ENCODE data around the gene SDR9C7. TPM values are rescaled to one million over a fixed set of nuclear protein-coding genes. Genes with fewer than 3 reads are reported as not detected.

SDR9C7 gene
- total RNA-seq, 2 donors from 2014 or later = not detected

DNA sequence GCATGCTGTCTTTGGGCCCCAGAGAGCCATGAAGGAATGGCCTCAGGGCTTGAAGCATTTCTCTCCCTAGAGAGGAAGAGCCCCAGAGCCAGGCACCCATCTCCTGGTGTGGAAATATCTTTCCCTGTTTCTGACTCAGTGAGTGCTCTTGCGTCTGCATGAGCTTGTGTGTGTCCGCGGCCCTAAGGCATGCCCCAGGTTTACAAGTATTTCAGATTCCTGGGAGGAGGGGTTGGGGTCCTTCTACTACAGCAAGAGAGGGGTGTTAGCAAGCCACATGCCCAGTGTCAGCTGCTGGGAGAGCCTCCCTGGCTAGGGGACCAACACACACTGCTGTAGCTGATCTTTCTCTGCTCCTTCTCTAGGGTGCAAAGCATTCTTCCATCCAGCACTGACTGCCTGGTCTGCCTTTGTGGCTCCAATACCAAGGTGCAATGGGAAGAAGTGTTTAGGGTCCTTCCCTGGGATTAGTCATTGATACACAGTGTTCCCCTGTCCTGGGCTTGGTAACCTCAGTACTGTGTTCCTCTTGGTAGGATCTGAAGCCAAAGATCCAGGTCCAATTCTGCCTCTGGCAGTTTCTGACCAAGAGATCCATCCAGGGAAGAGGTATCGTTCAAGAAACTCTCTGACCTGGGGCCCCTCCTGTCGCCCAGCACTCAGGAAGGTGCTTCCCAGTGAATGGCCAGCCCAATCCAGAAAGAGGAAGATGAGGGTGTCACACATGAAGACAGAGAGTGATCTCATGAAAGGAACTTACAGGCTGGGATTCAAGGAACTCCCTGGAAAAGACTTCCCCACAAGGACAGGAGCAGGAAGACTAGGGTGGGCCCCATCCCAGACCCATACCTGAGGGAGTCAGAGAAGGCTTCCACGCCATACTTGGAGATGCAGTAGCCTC, 20.1 kb upstream of the SDR9C7 start:
- H3K27me3 ChIP-seq = no peaks in the 10 kb centered on the region
- H3K4me1 ChIP-seq = no peaks in the 10 kb centered on the region
- no peak for ATAC-seq
- no peak for DNase-seq
- no peak overlapping the region for H3K4me3 ChIP-seq
- WGBS, 2 donors = 85 to 90% methylated on average over 5 to 6 of the region's 6 CpGs
- H3K36me3 ChIP-seq (replicated peaks in 1 of 2; ENCODE audit: insufficient read depth in 1 of 2, low read depth in 2 of 2) = no peaks in the 10 kb centered on the region
- intact Hi-C loops (cut with DNase I) = no loop called here
- TF ChIP-seq, protein P1, sequence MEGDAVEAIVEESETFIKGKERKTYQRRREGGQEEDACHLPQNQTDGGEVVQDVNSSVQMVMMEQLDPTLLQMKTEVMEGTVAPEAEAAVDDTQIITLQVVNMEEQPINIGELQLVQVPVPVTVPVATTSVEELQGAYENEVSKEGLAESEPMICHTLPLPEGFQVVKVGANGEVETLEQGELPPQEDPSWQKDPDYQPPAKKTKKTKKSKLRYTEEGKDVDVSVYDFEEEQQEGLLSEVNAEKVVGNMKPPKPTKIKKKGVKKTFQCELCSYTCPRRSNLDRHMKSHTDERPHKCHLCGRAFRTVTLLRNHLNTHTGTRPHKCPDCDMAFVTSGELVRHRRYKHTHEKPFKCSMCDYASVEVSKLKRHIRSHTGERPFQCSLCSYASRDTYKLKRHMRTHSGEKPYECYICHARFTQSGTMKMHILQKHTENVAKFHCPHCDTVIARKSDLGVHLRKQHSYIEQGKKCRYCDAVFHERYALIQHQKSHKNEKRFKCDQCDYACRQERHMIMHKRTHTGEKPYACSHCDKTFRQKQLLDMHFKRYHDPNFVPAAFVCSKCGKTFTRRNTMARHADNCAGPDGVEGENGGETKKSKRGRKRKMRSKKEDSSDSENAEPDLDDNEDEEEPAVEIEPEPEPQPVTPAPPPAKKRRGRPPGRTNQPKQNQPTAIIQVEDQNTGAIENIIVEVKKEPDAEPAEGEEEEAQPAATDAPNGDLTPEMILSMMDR (IDR thresholded peaks at IDR 0.05) = no peak
- no peak for TF ChIP-seq POLR2A (IDR thresholded peaks at IDR 0.05)
- H3K9me3 ChIP-seq = no peaks in the 10 kb centered on the region
- no peak overlapping the region for H3K27ac ChIP-seq

DNA sequence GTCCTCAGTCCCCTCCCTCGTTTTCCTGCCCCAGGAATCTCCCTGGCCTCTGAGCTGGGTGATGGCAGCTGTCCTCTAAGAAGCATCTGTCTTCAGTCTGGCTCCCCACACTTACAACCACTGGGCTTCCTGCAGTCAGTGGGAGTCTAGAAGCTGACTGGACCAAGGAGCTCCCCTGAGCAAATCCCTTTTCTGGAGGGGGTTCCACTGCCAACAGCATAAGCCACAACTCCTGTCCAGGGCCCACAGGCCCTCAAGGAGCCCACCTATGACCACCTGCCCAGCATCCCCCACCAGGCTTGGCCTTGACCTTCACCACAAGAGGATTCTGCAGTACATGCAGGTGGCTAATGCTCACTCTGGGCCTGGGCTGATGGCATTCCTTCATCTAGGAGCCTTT, 19.1 kb upstream of the SDR9C7 start:
- Histone ChIP-seq H3K27me3 (no peaks in the 10 kb centered on the region), H3K36me3 (replicated peaks in 1 of 2; ENCODE audit: insufficient read depth in 1 of 2, low read depth in 2 of 2) (no peaks in the 10 kb centered on the region), H3K4me3 (no peak overlapping the region), H3K4me1 (no peaks in the 10 kb centered on the region), H3K9me3 (no peaks in the 10 kb centered on the region), H3K27ac (no peak overlapping the region)
- TF ChIP-seq, protein P1 (IDR thresholded peaks at IDR 0.05) = no peak
- no peak for TF ChIP-seq POLR2A (IDR thresholded peaks at IDR 0.05)
- ATAC-seq = no peak
- 0 to 18% methylated on average over 1 of the region's 1 CpG for WGBS, 2 donors
- no peak for DNase-seq
- intact Hi-C loops (cut with DNase I) = no loop called here

DNA sequence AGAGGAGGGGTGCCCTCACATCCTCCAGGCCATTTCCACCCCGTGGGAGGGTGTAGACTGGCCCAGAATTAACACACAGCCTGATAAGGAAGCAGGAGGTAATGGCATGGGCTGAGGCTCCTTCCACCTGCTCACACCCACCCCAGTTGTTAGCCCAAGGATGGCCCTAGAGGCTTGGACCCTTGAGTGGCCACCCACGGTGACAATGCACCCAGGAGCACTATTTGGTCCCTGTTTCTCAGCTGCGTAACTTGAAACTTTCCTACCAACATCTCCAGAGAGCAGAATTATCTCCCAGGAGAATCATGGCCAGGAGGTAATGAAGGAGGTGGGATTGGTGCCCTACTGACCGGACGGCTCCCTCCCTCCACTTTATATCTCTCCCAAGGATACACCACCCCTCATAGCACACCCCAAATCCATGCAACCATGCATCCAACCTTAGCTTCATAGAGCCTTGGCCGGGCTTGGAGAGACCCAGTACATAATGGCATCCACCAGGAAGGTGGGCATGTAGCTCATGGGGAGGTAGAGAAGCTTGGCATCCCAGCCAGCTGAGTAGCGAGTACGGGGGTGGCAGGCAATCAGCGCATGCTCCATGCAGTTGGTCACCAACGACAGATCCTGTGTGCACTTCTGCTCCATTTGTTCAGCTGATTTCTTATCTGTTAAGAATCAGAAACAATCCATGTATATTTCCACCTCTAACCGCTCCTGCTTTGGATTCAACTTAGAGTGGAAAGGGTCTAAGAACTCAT, 17.6 kb upstream of the SDR9C7 start:
- ATAC-seq = no peak
- H3K36me3 ChIP-seq (replicated peaks in 1 of 2; ENCODE audit: insufficient read depth in 1 of 2, low read depth in 2 of 2) = no peaks in the 10 kb centered on the region
- H3K27me3 ChIP-seq = no peaks in the 10 kb centered on the region
- no peak overlapping the region for H3K4me3 ChIP-seq
- no peak for TF ChIP-seq POLR2A (IDR thresholded peaks at IDR 0.05)
- TF ChIP-seq, protein P1 (IDR thresholded peaks at IDR 0.05) = no peak
- H3K4me1 ChIP-seq = no peaks in the 10 kb centered on the region
- DNase-seq = no peak
- H3K9me3 ChIP-seq = no peaks in the 10 kb centered on the region
- intact Hi-C loops (cut with DNase I) = no loop called here
- 85 to 88% methylated on average over 11 of the region's 11 CpGs for WGBS, 2 donors
- H3K27ac ChIP-seq = no peak overlapping the region

DNA sequence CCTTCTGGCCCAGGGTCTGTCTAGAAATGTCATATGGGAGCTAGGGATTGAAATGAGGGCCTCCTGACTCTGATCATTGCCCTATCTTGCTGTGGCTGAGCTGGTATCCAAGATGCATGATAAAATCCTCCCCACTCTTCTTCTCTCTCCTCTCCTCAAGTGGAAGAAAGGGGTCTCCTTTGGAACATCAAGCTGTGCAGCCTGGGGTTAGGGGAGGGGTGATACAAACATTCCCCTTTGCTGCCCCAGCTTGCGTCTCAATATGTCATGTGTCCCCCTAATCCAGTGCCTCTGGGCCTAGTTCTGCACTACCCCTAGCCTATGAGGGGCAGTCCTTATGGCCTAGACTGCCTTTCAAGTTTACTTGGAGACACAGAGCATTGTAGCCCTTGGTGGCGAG, 14.7 kb upstream of the SDR9C7 start:
- TF ChIP-seq, protein P1 (IDR thresholded peaks at IDR 0.05) = no peak
- no peak for TF ChIP-seq POLR2A (IDR thresholded peaks at IDR 0.05)
- H3K9me3 ChIP-seq = no peaks in the 10 kb centered on the region
- 100% methylated on average over 2 of the region's 2 CpGs for WGBS, 2 donors
- H3K27me3 ChIP-seq = no peaks in the 10 kb centered on the region
- DNase-seq = no peak
- ATAC-seq = no peak
- intact Hi-C loops (cut with DNase I) = no loop called here
- H3K36me3 ChIP-seq (replicated peaks in 1 of 2; ENCODE audit: insufficient read depth in 1 of 2, low read depth in 2 of 2) = no peaks in the 10 kb centered on the region
- H3K4me1 ChIP-seq = no peaks in the 10 kb centered on the region
- H3K27ac ChIP-seq = no peak overlapping the region
- no peak overlapping the region for H3K4me3 ChIP-seq

All from body of pancreas (tissue), 4 donors.